ENCODE measurements around the gene TXNRD1.

Gene TXNRD1

GRCh38 chr12:104337030-104337558, 121.5 kb downstream of the TXNRD1 start:
- DNase-seq: no peak
- no peaks in the 10 kb centered on the region for H3K9me3 ChIP-seq (ENCODE audit: control extremely low read depth in 1 of 5, control insufficient read depth in 4 of 5, insufficient read depth in 2 of 5, low read depth in 1 of 5, low read length in 4 of 5)
- ChIA-PET CTCF (interaction anchor here (1.1 kb wide), 1 partner anchor 22 kb away, joined by 3 read pairs; no protein-coding TSS in a partner anchor), POLR2A (interaction anchor here (0.5 kb wide), 1 partner anchor 17 kb away, joined by 6 read pairs; no protein-coding TSS in a partner anchor)
- WGBS (ENCODE audit: insufficient coverage): 93% methylated on average over 3 of the region's 7 CpGs
- no peaks in the 10 kb centered on the region for H3K4me1 ChIP-seq (ENCODE audit: control extremely low read depth in 1 of 4, control insufficient read depth in 4 of 4, insufficient read depth in 4 of 4, low read length in 3 of 4)
- H3K36me3 ChIP-seq (ENCODE audit: control insufficient read depth in 4 of 4, insufficient read depth in 4 of 4, low read length in 3 of 4): peaks cover 31 to 72% (median 58%) of the 10 kb centered on the region in 4 experiments
- no peak overlapping the region for H3K27ac ChIP-seq (ENCODE audit: insufficient read depth in 1 of 2, low read depth in 1 of 2, low read length in 2 of 2, poor library complexity in 1 of 2, severe bottlenecking in 2 of 2)
- H3K27me3 ChIP-seq (replicated peaks in 2 of 5; ENCODE audit: control insufficient read depth in 4 of 5, insufficient read depth in 5 of 5, low read length in 4 of 5): no peaks in the 10 kb centered on the region
- H3K4me3 ChIP-seq (ENCODE audit: control insufficient read depth in 1 of 7, extremely low read depth in 1 of 7, insufficient read depth in 4 of 7, low read depth in 2 of 7, low read length in 6 of 7): no peak overlapping the region

GRCh38 chr12:104339663-104340062, 124.1 kb downstream of the TXNRD1 start:
- ChIA-PET POLR2A (no interaction called here), CTCF (interaction anchor here (0.8 to 2.1 kb wide), 6 partner anchors 10 to 138 kb away, joined by 3 to 8 read pairs (median 4); no protein-coding TSS in a partner anchor)
- H3K36me3 ChIP-seq (ENCODE audit: control insufficient read depth in 4 of 4, insufficient read depth in 4 of 4, low read length in 3 of 4): peaks cover 31 to 80% (median 58%) of the 10 kb centered on the region in 4 experiments
- no peak for DNase-seq
- H3K9me3 ChIP-seq (ENCODE audit: control extremely low read depth in 1 of 5, control insufficient read depth in 4 of 5, insufficient read depth in 2 of 5, low read depth in 1 of 5, low read length in 4 of 5): no peaks in the 10 kb centered on the region
- H3K4me1 ChIP-seq (ENCODE audit: control extremely low read depth in 1 of 4, control insufficient read depth in 4 of 4, insufficient read depth in 4 of 4, low read length in 3 of 4): no peaks in the 10 kb centered on the region
- no peaks in the 10 kb centered on the region for H3K27me3 ChIP-seq (replicated peaks in 2 of 5; ENCODE audit: control insufficient read depth in 4 of 5, insufficient read depth in 5 of 5, low read length in 4 of 5)
- H3K4me3 ChIP-seq (ENCODE audit: control insufficient read depth in 1 of 7, extremely low read depth in 1 of 7, insufficient read depth in 4 of 7, low read depth in 2 of 7, low read length in 6 of 7): no peak overlapping the region
- H3K27ac ChIP-seq (ENCODE audit: insufficient read depth in 1 of 2, low read depth in 1 of 2, low read length in 2 of 2, poor library complexity in 1 of 2, severe bottlenecking in 2 of 2): no peak overlapping the region
- 94% methylated on average over 2 of the region's 3 CpGs for WGBS (ENCODE audit: insufficient coverage)

GRCh38 chr12:104340177-104340576, 124.6 kb downstream of the TXNRD1 start:
- ChIA-PET POLR2A (no interaction called here), CTCF (interaction anchor here (1.4 to 2.1 kb wide), 4 partner anchors 9 to 87 kb away, joined by 4 to 8 read pairs (median 4); no protein-coding TSS in a partner anchor)
- no peaks in the 10 kb centered on the region for H3K4me1 ChIP-seq (ENCODE audit: control extremely low read depth in 1 of 4, control insufficient read depth in 4 of 4, insufficient read depth in 4 of 4, low read length in 3 of 4)
- no peaks in the 10 kb centered on the region for H3K9me3 ChIP-seq (ENCODE audit: control extremely low read depth in 1 of 5, control insufficient read depth in 4 of 5, insufficient read depth in 2 of 5, low read depth in 1 of 5, low read length in 4 of 5)
- no peaks in the 10 kb centered on the region for H3K27me3 ChIP-seq (replicated peaks in 2 of 5; ENCODE audit: control insufficient read depth in 4 of 5, insufficient read depth in 5 of 5, low read length in 4 of 5)
- H3K27ac ChIP-seq (ENCODE audit: insufficient read depth in 1 of 2, low read depth in 1 of 2, low read length in 2 of 2, poor library complexity in 1 of 2, severe bottlenecking in 2 of 2): no peak overlapping the region
- no peak overlapping the region for H3K4me3 ChIP-seq (ENCODE audit: control insufficient read depth in 1 of 7, extremely low read depth in 1 of 7, insufficient read depth in 4 of 7, low read depth in 2 of 7, low read length in 6 of 7)
- WGBS (ENCODE audit: insufficient coverage): no CpG with 5 or more reads among the region's 1 CpG
- H3K36me3 ChIP-seq (ENCODE audit: control insufficient read depth in 4 of 4, insufficient read depth in 4 of 4, low read length in 3 of 4): peaks cover 33 to 78% (median 58%) of the 10 kb centered on the region in 4 experiments
- no peak for DNase-seq

- Histone ChIP-seq H3K9me3 (ENCODE audit: control extremely low read depth in 1 of 5, control insufficient read depth in 4 of 5, insufficient read depth in 2 of 5, low read depth in 1 of 5, low read length in 4 of 5) (no peaks in the 10 kb centered on the region), H3K4me3 (ENCODE audit: control insufficient read depth in 1 of 7, extremely low read depth in 1 of 7, insufficient read depth in 4 of 7, low read depth in 2 of 7, low read length in 6 of 7) (no peak overlapping the region), H3K36me3 (ENCODE audit: control insufficient read depth in 4 of 4, insufficient read depth in 4 of 4, low read length in 3 of 4) (peaks cover 31 to 73% (median 62%) of the 10 kb centered on the region in 4 experiments), H3K27ac (ENCODE audit: insufficient read depth in 1 of 2, low read depth in 1 of 2, low read length in 2 of 2, poor library complexity in 1 of 2, severe bottlenecking in 2 of 2) (no peak overlapping the region), H3K27me3 (replicated peaks in 2 of 5; ENCODE audit: control insufficient read depth in 4 of 5, insufficient read depth in 5 of 5, low read length in 4 of 5) (no peaks in the 10 kb centered on the region), H3K4me1 (ENCODE audit: control extremely low read depth in 1 of 4, control insufficient read depth in 4 of 4, insufficient read depth in 4 of 4, low read length in 3 of 4) (no peaks in the 10 kb centered on the region)
- ChIA-PET CTCF (interaction anchor here (1.0 to 2.1 kb wide), 4 partner anchors 8 to 41 kb away, joined by 3 to 8 read pairs (median 4); no protein-coding TSS in a partner anchor), POLR2A (interaction anchor here (0.9 kb wide), 1 partner anchor 8 kb away, joined by 4 read pairs; no protein-coding TSS in a partner anchor)
- DNase-seq: no peak
- WGBS (ENCODE audit: insufficient coverage): 96% methylated on average over 6 of the region's 6 CpGs
Observed at GRCh38 chr12:104340925-104341611, 125.5 kb downstream of the TXNRD1 start.

GRCh38 chr12:104342147-104342546, 126.6 kb downstream of the TXNRD1 start:
- CTCF ChIA-PET: interaction anchor here (1.0 to 1.3 kb wide), 2 partner anchors 24 to 40 kb away, joined by 3 read pairs; no protein-coding TSS in a partner anchor
- Histone ChIP-seq H3K27me3 (replicated peaks in 2 of 5; ENCODE audit: control insufficient read depth in 4 of 5, insufficient read depth in 5 of 5, low read length in 4 of 5) (no peaks in the 10 kb centered on the region), H3K4me3 (ENCODE audit: control insufficient read depth in 1 of 7, extremely low read depth in 1 of 7, insufficient read depth in 4 of 7, low read depth in 2 of 7, low read length in 6 of 7) (no peak overlapping the region), H3K36me3 (ENCODE audit: control insufficient read depth in 4 of 4, insufficient read depth in 4 of 4, low read length in 3 of 4) (peaks cover 29 to 68% (median 57%) of the 10 kb centered on the region in 4 experiments), H3K9me3 (ENCODE audit: control extremely low read depth in 1 of 5, control insufficient read depth in 4 of 5, insufficient read depth in 2 of 5, low read depth in 1 of 5, low read length in 4 of 5) (no peaks in the 10 kb centered on the region), H3K27ac (ENCODE audit: insufficient read depth in 1 of 2, low read depth in 1 of 2, low read length in 2 of 2, poor library complexity in 1 of 2, severe bottlenecking in 2 of 2) (no peak overlapping the region), H3K4me1 (ENCODE audit: control extremely low read depth in 1 of 4, control insufficient read depth in 4 of 4, insufficient read depth in 4 of 4, low read length in 3 of 4) (no peaks in the 10 kb centered on the region)
- POLR2A ChIA-PET: interaction anchor here (0.9 kb wide), 1 partner anchor 9 kb away, joined by 4 read pairs; no protein-coding TSS in a partner anchor
- no peak for DNase-seq
- no CpG with 5 or more reads among the region's 2 CpGs for WGBS (ENCODE audit: insufficient coverage)

- no peaks in the 10 kb centered on the region for H3K4me1 ChIP-seq (ENCODE audit: control extremely low read depth in 1 of 4, control insufficient read depth in 4 of 4, insufficient read depth in 4 of 4, low read length in 3 of 4)
- no peaks in the 10 kb centered on the region for H3K9me3 ChIP-seq (ENCODE audit: control extremely low read depth in 1 of 5, control insufficient read depth in 4 of 5, insufficient read depth in 2 of 5, low read depth in 1 of 5, low read length in 4 of 5)
- DNase-seq: no peak
- WGBS (ENCODE audit: insufficient coverage): 91% methylated on average over 12 of the region's 12 CpGs
- H3K27me3 ChIP-seq (replicated peaks in 2 of 5; ENCODE audit: control insufficient read depth in 4 of 5, insufficient read depth in 5 of 5, low read length in 4 of 5): no peaks in the 10 kb centered on the region
- no peak overlapping the region for H3K27ac ChIP-seq (ENCODE audit: insufficient read depth in 1 of 2, low read depth in 1 of 2, low read length in 2 of 2, poor library complexity in 1 of 2, severe bottlenecking in 2 of 2)
- POLR2A ChIA-PET: no interaction called here
- CTCF ChIA-PET: interaction anchor here (0.9 to 1.9 kb wide), 3 partner anchors 21 to 24 kb away, joined by 3 to 4 read pairs (median 4); no protein-coding TSS in a partner anchor
- H3K4me3 ChIP-seq (ENCODE audit: control insufficient read depth in 1 of 7, extremely low read depth in 1 of 7, insufficient read depth in 4 of 7, low read depth in 2 of 7, low read length in 6 of 7): no peak overlapping the region
- H3K36me3 ChIP-seq (ENCODE audit: control insufficient read depth in 4 of 4, insufficient read depth in 4 of 4, low read length in 3 of 4): peaks cover 33 to 70% (median 58%) of the 10 kb centered on the region in 4 experiments
Observed at GRCh38 chr12:104342635-104343249, 127.2 kb downstream of the TXNRD1 start.
